Central memory CD8-positive, alpha-beta T cell (primary cell): ENCODE data around the gene CES4A.

Experiments
- ATAC-seq: fragments of 150-1000 bp; cut with Tn5 transposase; replicated peaks from 2 replicates; pipeline ENCODE4 v1.10.0; 2022; ENCODE audit warnings: mild to moderate bottlenecking, moderate FRiP score, moderate number of reproducible peaks; ENCODE audit not compliant: poor library complexity, severe bottlenecking; ENCODE audit errors: extremely low read depth
- DNase-seq, 2 donors: peaks; one replicate each; pipeline ENCODE4 v3.0.0; 2021; ENCODE audit warnings: low spot score in 2 of 2
- H3K27ac Mint-ChIP-seq: one replicate; pipeline ENCODE4 v1.8.0; 2022; ENCODE audit warnings: low read depth, mild to moderate bottlenecking, moderate library complexity, mixed read lengths
- H3K27me3 Mint-ChIP-seq: one replicate; pipeline ENCODE4 v1.8.0; 2022; ENCODE audit warnings: mixed read lengths
- H3K36me3 Mint-ChIP-seq: one replicate; pipeline ENCODE4 v1.8.0; 2022; ENCODE audit warnings: mild to moderate bottlenecking, moderate library complexity, mixed read lengths; ENCODE audit not compliant: insufficient read depth
- H3K4me1 Mint-ChIP-seq: one replicate; pipeline ENCODE4 v1.8.0; 2022; ENCODE audit warnings: mixed read lengths
- H3K4me3 Mint-ChIP-seq: one replicate; pipeline ENCODE4 v1.8.0; 2022; ENCODE audit warnings: mild to moderate bottlenecking, moderate library complexity, mixed read lengths
- H3K9me3 Mint-ChIP-seq: one replicate; pipeline ENCODE4 v1.8.0; 2022; ENCODE audit warnings: mixed read lengths

CES4A gene

GRCh38 chr16:67054901-67055300, 66.5 kb downstream of the CES4A start:
- Mint-ChIP-seq H3K27ac (peak overlapping the region; percentile 93), H3K36me3 (peaks cover 15% of the 10 kb centered on the region), H3K9me3 (no peaks in the 10 kb centered on the region), H3K4me3 (peak overlapping the region; percentile 80), H3K4me1 (peaks cover 48% of the 10 kb centered on the region), H3K27me3 (no peaks in the 10 kb centered on the region)
- no peak for ATAC-seq
- no peak for DNase-seq

- ATAC-seq (no peak), DNase-seq (no peak)
- Mint-ChIP-seq H3K4me1 (peaks cover 49% of the 10 kb centered on the region), H3K4me3 (no peak overlapping the region), H3K27ac (peak overlapping the region; percentile 93), H3K36me3 (peaks cover 19% of the 10 kb centered on the region), H3K27me3 (no peaks in the 10 kb centered on the region), H3K9me3 (no peaks in the 10 kb centered on the region)
Observed at GRCh38 chr16:67055712-67056487, 67.5 kb downstream of the CES4A start.
